CD1c-positive myeloid dendritic cell (primary cell): ENCODE results near the gene SLMAP.
"Not testable (repeated sequence)": the region's sequence is repeated elsewhere in the genome, so short reads cannot be mapped to it uniquely, and the experiment has no call there.

Experiments
- DNase-seq: peaks from one replicate; pipeline ENCODE4 v3.0.0-alpha.2; 2016; ENCODE audit errors: extremely low spot score

Gene SLMAP

GRCh38 chr3:57827757-57828156 lies 71.6 kb downstream of the SLMAP start:
- no peak for DNase-seq

GRCh38 chr3:57832486-57832885 lies 76.4 kb downstream of the SLMAP start:
- no peak for DNase-seq

DNA sequence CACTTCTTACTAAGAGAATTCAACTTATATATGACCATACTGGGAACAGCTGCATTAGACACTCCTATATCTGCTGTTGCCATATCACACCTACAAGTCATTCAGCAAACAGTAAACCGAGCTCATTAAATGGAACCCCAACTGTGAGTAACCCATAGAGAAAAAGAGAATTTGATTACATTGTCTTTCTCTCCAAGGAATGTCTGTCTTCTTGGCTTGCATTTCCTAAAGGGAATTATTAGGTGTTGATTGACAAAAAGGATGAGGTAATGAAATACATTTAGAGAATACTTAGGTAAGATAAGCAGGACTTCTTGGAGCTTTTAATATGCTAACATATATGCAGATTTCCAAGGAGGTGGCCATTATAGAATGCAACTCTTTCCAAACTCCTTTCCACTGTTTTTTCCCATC lies 76.8 kb downstream of the SLMAP start:
- no peak for DNase-seq

GRCh38 chr3:57833763-57834162 lies 77.7 kb downstream of the SLMAP start:
- DNase-seq, result no peak

DNA sequence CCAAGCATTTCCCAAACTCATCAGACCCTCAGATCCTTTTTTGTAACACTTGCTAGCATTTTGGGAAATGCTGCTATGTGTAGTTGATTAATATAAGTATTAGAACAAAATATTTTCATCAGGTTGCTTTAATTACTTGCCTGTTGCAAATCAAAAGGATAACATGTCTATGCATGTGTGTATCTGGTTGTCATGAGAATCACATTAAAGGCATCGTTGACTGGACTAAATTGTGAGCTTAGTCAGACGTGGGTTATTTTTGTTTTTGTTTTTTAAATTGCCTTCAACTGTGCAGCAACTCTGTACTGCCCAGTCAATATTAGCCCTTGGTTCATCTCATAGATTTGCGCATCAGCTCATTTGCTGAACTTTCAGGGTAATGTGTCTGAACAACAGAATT lies 81.6 kb downstream of the SLMAP start:
- DNase-seq, result no peak

DNA sequence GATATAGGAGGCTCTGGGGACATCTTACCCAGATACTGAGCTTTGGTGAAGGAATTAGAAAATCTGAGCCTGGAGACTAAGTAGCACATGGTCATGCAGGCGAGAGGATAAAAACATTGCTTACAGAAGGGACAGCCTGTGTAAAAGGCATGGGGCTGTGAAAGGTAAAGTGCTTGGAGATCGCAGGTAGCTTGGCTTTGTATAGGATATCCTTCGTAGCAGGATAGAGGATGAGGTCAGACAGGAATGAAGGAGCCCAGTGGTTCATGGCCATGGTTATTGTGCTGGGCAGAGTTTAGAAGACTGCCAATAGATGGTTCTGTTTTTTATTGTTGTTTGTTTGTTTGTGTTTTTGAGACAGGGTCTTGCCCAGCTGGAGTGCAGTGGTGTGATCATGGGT lies 82.5 kb downstream of the SLMAP start:
- no peak for DNase-seq

DNA sequence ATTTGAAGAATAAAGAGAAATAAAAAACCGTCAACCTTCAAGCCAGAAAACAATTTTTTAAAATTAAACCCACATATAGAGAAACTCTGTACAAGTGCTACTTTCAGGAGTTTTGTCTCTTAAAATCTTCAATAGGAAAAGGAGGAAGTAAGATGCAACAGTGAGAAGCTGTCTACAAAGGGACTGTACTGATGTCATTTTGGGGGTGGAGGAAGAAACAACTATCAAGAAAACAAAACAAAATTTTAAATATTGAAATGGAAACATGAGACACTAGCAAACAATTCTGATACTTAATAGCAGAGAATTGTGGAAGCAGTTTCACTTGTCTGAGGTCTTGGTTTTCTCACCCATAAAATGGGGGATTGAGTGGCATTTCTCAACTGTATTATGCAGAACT lies 84.4 kb downstream of the SLMAP start:
- peak; percentile 31 for DNase-seq

- no peak for DNase-seq
These were observed 85.7 kb downstream of the SLMAP start for GRCh38 chr3:57841818-57842217.

GRCh38 chr3:57848177-57848738 lies 92.1 kb downstream of the SLMAP start:
- no peak for DNase-seq

DNA sequence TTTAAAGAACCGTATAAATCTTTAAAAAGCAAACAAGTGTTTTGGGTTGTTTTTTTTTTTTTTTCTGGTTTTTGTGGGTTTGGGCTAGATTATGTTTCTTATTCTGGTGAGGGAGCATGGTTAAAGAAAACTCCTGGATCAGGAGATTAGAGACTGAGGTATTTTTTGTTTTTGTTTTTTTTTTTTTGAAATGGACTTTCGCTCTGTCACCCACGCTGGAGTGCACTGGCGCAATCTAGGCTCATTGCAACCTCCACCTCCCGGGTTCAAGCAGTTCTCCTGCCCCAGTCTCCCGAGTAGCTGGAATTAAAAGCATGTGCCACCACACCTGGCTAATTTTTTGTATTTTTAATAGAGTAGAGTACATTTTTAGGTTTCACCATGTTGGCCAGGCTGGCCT lies 95.2 kb downstream of the SLMAP start:
- DNase-seq, result no peak

DNA sequence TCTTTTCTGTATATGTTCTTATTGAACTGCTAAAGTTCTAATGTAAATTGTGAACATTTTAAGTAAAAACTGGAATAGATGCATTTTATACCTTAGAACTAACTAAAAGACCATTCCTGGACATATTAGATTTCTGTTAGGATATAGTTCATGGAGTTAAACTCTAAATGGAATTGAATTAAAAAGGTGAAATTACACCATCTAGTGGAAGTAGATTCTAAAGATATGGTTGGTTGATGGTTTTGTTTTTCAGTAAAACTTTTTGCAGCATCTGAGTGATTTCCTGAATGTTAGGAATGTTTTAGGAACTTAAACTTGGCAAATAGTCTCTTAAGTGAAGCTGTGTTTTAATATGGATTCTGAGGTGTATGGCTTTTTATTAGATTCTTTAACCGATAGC lies 96.8 kb downstream of the SLMAP start:
- DNase-seq, result no peak

- no peak for DNase-seq
These were observed 99.2 kb downstream of the SLMAP start for GRCh38 chr3:57855281-57855680.

DNA sequence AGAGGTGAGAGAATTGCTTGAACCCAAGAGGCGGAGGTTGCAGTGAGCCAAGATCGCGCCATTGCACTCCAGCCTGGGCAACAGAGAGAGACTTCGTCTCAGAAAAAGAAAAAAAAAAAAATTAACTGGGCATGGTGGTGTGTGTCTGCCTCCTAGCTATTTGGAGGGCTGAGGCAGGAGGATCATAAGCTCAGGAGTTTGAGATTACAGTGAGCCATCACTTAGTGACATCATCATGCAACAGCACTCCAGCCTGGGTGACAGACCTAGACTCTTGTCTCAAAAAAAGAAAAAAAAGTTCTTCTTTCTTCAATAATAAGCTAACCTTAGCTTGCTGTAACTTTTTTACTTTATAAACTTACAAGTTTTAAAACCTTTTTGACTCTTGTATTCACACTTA lies 99.8 kb downstream of the SLMAP start:
- no peak for DNase-seq

DNA sequence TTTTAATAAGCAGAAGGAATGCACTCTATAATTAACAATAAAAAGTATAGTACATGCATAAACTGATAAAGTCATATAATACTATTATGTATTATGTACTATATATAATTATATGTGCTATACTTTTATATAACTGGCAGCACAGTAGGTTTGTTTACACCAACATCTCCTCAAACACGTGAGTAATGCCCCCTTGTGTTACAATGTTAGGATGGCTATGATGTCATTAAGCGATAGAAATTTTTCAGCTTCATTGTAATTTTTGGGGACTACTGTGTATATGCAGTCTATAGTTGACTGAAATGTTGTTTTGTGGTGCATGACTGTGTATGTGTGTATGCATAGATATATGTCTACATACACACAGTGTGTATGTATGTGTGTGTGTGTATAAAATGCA lies 100.6 kb downstream of the SLMAP start:
- no peak for DNase-seq

DNA sequence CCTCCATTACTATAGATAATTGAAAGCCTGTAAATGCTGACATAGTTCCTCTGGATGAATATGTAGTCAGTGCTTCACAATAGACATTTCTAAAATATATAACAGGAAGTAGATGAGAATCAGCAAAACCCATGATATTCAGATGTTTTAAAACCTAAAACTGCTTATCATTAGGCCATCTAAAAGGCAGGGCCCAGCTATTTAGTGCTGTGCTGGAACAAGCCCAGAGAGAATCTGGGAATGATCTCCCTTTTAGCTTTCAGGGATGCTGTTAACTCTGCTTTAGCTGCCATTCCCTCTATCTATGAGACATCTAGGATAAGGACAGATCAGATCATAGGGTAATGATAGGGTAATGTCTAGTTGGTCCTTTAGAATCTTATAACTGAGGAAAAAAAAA lies 106.8 kb downstream of the SLMAP start:
- no peak for DNase-seq

GRCh38 chr3:57863380-57863779 lies 107.3 kb downstream of the SLMAP start:
- DNase-seq, result no peak

DNA sequence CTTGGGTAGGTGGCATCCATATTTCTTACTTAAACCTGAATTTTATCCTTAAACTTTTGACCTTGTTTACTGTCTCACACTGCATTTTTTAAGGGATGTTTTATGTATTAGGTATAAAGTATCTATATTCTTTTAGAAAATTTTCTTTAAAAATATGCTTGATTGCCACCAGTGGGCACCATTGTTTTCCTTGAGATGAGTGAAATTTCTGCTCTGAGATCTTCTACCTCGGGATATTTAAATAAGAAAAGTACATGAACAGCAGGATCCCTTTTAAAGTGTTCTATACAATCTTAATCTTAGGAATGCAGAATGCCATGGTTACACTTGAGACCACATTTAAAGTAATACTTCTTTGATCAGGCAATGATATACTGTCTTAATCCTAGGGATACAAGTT lies 108.7 kb downstream of the SLMAP start:
- DNase-seq, result no peak

DNA sequence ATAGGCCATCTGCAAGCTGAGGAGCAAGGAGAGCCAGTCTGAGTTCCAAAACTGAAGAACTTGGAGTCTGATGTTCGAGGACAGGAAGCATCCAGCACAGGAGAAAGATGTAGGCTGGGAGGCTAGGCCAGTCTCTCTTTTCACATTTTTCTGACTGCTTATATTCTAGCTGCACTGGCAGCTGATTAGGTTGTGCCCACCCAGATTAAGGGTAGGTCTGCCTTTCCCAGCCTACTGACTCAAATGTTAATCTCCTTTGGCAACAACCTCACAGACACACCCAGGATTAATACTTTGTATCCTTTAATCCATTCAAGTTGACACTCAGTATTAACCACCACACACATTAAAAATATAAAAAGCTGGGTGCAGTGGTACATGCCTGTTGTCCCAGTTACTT lies 113.0 kb downstream of the SLMAP start:
- not testable (repeated sequence) for DNase-seq

GRCh38 chr3:57872606-57873005 lies 116.5 kb downstream of the SLMAP start:
- DNase-seq, result no peak

DNA sequence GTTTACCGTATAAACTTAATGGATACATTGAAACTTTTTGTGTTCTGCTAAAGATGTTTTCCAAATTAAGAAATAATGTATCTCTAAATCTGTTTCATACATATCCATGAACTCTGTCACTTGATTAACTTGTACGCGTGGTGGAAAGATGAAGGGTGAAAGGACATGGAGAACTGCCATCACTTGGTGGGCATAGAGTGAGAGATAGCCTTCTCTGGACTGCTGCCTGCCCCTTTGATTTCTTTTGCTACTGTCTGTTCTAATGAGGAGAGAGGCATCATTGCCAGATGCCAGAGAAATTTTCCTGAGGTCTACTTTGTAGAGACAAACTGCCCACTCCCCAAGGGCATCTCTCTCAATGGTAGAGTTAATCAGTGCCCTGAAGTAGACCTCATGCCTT lies 120.5 kb downstream of the SLMAP start:
- no peak for DNase-seq

DNA sequence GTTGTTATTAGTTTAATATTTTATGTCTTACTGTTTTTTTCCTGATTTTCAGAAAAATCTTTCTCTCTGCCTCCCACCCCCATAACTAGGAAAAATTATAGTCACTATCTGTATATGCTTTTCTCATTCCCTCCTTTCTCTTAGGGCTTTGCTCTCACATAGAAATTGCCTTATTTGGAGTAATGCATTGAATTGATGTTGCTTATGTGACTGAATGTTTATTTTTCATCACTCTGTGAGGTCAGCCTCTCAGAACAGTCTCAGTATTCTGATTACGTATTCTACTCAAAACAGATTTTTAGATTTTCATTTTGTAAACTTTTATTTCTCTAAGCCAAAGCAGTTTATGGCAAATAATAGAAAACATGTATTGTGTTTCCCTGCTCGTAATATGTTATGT lies 121.0 kb downstream of the SLMAP start:
- no peak for DNase-seq

GRCh38 chr3:57884436-57884835 lies 128.3 kb downstream of the SLMAP start:
- DNase-seq, result not testable (repeated sequence)

DNA sequence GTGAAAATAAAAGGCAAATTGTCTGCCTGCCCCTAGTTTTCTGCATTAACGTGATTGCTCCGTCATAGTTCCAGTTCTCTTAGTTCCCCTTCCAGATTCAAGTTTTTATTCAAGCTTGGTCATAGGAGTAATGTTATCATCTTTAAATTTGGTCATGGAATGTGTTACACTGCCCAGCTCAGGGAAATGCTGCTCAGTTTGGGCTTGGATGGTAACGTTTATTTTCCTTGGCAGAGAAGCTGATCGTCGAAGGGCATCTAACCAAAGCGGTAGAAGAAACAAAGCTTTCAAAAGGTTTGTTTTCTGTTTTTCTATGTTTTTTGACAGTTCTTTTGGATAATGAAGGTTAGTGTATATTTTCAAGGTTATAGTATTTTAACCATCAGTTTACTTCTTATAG lies 133.7 kb downstream of the SLMAP start:
- DNase-seq, result no peak

- no peak for DNase-seq
These were observed 134.8 kb downstream of the SLMAP start for GRCh38 chr3:57890874-57891273.

DNA sequence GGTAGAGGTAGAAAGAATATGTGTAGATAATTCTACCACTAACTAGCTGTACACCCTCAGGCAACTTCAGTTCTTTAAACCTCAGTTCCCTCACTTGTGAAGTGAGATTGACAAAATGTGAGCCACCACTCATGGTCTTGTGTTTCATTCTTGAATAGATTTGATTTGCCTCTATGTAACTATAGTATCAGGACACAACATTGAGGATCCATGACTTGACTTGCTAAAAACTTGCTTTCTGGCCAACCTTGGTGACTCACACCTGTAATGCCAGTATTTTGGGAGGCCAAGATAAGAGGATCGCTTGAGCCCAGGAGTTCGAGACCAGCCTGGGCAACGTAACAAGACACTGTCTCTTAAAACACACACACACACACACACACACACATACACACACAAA lies 136.3 kb downstream of the SLMAP start:
- no peak for DNase-seq
